ENCODE measurements around the gene RFNG. TPM values are rescaled to one million over a fixed set of nuclear protein-coding genes. Genes with fewer than 3 reads are reported as not detected.

The RFNG gene
- total and polyA plus RNA-seq, 2 donors = 8.1 to 45.4 TPM

DNA sequence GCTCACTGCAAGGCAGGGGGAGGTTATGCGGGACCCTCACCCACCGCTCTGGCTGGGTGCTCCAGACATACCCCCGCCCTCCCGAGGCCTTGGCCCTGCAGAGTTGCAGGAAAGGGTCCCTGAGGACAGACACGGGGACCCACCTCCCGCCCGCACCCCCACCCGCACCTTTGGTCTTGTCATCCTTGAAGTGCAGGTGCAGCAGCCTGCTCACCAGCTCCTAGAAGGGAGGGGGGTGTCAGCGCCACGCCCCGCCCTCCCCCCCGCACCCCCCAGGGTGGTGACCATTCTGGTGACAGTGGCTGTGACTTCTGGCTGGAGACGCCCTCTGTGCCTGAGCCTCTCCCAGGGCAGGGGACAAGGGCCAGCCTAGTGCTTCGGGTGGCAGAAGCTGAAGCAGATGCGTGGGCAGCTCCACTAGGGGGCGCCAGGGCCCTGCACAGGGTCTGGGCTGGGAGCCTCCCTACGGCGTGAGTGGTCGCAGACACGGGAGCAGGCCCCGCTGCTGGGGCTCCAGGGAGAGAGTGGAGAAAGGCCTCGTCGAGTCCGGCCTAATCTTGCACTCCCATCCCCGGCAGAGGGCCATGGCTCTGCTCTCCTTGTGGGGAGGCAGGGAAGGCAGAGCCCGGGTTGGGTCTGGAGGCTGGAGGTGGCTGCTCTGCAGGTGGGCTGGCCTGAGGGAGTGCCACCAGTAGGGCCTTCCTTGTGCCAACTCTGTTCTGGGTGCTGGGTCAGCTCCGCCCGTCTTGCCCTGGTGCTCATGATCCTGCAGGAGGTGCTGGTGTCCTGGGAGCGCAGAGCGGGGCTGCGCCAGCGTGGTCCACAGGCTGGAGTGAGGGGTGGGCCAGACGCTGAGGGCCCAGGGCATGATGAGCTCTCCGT is 31.7 kb downstream of the RFNG start:
- 83% methylated on average over 34 of the region's 34 CpGs for WGBS
- peaks cover 0 to 5% of the 10 kb centered on the region in 2 donors for H3K9me3 ChIP-seq (ENCODE audit: control insufficient read depth in 2 of 2, insufficient read depth in 1 of 2, low read length in 1 of 2)
- peak in 3 of 9 donors; percentile 45 to 56 (median 49) for DNase-seq (ENCODE audit: low read depth in 6 of 9, low spot score in 9 of 9)
- no peak overlapping the region for H3K27ac ChIP-seq (ENCODE audit: low read depth in 1 of 2, low read length in 1 of 2)
- H3K36me3 ChIP-seq (ENCODE audit: control insufficient read depth in 2 of 2, insufficient read depth in 2 of 2, low read length in 1 of 2) = peaks cover 10 to 16% of the 10 kb centered on the region in 2 donors
- no peaks in the 10 kb centered on the region for H3K27me3 ChIP-seq (ENCODE audit: control insufficient read depth in 2 of 2, insufficient read depth in 1 of 2, low read length in 1 of 2)
- no peak overlapping the region for H3K4me3 ChIP-seq (ENCODE audit: low read length in 2 of 2)
- peaks cover 14 to 35% of the 10 kb centered on the region in 2 donors for H3K4me1 ChIP-seq (ENCODE audit: control insufficient read depth in 2 of 2, insufficient read depth in 2 of 2, low read length in 2 of 2)

DNA sequence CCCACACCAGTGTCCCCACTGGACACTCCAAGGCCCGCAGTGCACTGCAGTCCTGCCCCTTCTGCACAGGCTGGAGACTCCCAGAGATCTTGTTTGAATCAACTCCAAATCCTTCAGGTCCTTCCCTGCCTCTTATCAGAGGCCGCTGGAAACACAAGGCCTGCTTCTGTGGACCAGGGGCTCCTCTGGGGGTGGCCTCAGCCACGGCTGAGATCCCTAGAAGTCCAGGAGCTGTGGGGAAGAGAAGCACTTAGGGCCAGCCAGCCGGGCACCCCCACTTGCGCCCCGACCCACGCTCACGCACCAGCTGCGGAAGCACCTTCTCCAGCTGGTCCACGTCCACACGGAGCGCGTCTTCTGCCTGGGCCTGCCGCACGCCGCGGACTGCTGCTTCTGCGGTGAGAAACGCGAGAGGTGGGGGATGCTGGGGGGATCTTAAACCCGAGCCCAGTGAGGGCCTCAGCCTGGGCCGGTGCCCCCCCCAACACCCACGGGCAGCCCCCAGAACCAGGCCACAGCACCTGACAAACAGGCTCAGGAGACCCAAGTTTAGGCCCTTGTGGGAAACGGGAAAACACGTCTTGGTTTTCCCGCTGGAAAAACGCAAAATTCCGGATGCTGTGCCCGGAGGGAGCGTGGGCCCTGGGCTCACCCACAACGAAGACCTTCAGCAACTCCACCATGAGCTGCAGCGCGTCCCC is 32.5 kb downstream of the RFNG start:
- Histone ChIP-seq H3K36me3 (ENCODE audit: control insufficient read depth in 2 of 2, insufficient read depth in 2 of 2, low read length in 1 of 2) (peaks cover 10 to 16% of the 10 kb centered on the region in 2 donors), H3K4me3 (ENCODE audit: low read length in 2 of 2) (no peak overlapping the region), H3K27ac (ENCODE audit: low read depth in 1 of 2, low read length in 1 of 2) (no peak overlapping the region), H3K9me3 (ENCODE audit: control insufficient read depth in 2 of 2, insufficient read depth in 1 of 2, low read length in 1 of 2) (peaks cover 0 to 5% of the 10 kb centered on the region in 2 donors), H3K4me1 (ENCODE audit: control insufficient read depth in 2 of 2, insufficient read depth in 2 of 2, low read length in 2 of 2) (peaks cover 12 to 28% of the 10 kb centered on the region in 2 donors), H3K27me3 (ENCODE audit: control insufficient read depth in 2 of 2, insufficient read depth in 1 of 2, low read length in 1 of 2) (no peaks in the 10 kb centered on the region)
- WGBS = 96% methylated on average over 33 of the region's 33 CpGs
- no peak for DNase-seq (ENCODE audit: low read depth in 6 of 9, low spot score in 9 of 9)

DNA sequence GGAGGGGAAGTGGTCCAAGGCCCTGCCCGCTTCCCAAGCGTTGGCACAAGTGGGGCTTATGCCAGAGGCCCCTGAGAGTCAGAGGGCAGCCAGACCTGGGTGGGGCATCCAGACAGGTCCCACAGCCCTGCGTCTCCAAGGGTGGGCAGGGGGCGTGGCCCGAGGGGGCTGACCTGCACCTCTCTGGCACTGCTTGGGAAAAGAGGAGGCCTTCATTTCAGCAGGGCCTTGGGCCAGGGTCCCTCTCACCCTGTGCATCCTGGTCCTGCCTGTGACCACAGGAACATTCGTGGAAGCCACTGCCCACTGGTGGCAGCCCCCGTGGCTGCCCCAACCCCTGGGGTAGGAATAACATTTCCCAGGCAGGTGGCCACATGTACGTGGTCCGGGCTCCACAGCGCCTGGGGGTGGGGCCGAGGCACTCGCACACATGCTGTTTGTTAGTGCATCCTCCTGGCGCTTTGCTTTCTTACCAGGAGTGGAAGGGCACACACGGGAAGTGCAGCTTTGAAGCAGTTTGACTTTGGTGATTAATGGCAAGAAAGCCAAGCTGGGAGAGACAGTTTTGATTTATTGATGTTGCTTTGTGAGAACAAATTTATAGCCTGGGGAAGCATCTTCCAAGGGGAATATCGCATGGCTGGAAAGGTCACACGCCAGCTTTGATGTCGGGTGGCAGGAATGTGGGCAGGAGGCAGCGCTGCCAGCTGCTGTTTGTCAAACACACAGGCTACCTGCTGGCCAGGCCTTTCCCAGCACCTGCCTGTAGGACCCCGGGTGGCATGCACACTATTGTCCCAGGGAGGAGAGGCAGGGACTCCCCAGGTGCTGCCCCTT is 33.2 kb downstream of the RFNG start:
- WGBS = 95% methylated on average over 19 of the region's 19 CpGs
- Histone ChIP-seq H3K36me3 (ENCODE audit: control insufficient read depth in 2 of 2, insufficient read depth in 2 of 2, low read length in 1 of 2) (peaks cover 10 to 16% of the 10 kb centered on the region in 2 donors), H3K27ac (ENCODE audit: low read depth in 1 of 2, low read length in 1 of 2) (no peak overlapping the region), H3K9me3 (ENCODE audit: control insufficient read depth in 2 of 2, insufficient read depth in 1 of 2, low read length in 1 of 2) (peaks cover 0 to 5% of the 10 kb centered on the region in 2 donors), H3K4me3 (ENCODE audit: low read length in 2 of 2) (no peak overlapping the region), H3K27me3 (ENCODE audit: control insufficient read depth in 2 of 2, insufficient read depth in 1 of 2, low read length in 1 of 2) (no peaks in the 10 kb centered on the region), H3K4me1 (ENCODE audit: control insufficient read depth in 2 of 2, insufficient read depth in 2 of 2, low read length in 2 of 2) (peaks cover 8 to 20% of the 10 kb centered on the region in 2 donors)
- no peak for DNase-seq (ENCODE audit: low read depth in 6 of 9, low spot score in 9 of 9)

DNA sequence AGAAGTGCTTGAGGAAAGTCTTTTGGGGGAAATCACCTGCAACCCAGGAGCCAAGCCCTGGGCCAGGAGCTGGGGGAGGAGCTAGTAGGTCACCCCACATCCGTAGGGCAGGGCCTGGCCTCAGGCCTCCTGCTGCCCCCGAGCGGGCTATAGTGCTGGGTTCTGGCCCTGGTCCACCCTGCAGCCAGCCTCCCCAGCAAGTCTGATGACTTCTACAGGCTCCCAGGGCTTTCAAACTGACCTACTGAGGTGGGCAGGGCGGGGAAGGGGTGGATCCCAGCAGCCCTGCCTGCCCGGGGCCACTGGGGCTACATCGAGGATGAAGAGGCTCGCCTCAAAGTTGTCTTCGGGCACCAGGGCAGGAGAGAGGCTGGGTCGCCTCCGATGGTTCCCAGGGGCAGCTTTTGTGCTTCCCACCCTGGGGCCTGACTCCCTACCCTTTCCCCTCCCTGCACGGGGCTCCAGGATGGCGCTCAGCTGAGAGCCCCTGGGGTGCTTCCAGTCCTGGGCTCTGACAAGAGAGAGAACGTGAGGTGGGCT is 33.9 kb downstream of the RFNG start:
- WGBS = 88% methylated on average over 13 of the region's 13 CpGs
- no peak overlapping the region for H3K27ac ChIP-seq (ENCODE audit: low read depth in 1 of 2, low read length in 1 of 2)
- DNase-seq (ENCODE audit: low read depth in 6 of 9, low spot score in 9 of 9) = no peak
- H3K36me3 ChIP-seq (ENCODE audit: control insufficient read depth in 2 of 2, insufficient read depth in 2 of 2, low read length in 1 of 2) = peaks cover 10 to 16% of the 10 kb centered on the region in 2 donors
- peaks cover 0 to 5% of the 10 kb centered on the region in 2 donors for H3K9me3 ChIP-seq (ENCODE audit: control insufficient read depth in 2 of 2, insufficient read depth in 1 of 2, low read length in 1 of 2)
- no peak overlapping the region for H3K4me3 ChIP-seq (ENCODE audit: low read length in 2 of 2)
- peaks cover 8 to 26% of the 10 kb centered on the region in 2 donors for H3K4me1 ChIP-seq (ENCODE audit: control insufficient read depth in 2 of 2, insufficient read depth in 2 of 2, low read length in 2 of 2)
- no peaks in the 10 kb centered on the region for H3K27me3 ChIP-seq (ENCODE audit: control insufficient read depth in 2 of 2, insufficient read depth in 1 of 2, low read length in 1 of 2)

DNA sequence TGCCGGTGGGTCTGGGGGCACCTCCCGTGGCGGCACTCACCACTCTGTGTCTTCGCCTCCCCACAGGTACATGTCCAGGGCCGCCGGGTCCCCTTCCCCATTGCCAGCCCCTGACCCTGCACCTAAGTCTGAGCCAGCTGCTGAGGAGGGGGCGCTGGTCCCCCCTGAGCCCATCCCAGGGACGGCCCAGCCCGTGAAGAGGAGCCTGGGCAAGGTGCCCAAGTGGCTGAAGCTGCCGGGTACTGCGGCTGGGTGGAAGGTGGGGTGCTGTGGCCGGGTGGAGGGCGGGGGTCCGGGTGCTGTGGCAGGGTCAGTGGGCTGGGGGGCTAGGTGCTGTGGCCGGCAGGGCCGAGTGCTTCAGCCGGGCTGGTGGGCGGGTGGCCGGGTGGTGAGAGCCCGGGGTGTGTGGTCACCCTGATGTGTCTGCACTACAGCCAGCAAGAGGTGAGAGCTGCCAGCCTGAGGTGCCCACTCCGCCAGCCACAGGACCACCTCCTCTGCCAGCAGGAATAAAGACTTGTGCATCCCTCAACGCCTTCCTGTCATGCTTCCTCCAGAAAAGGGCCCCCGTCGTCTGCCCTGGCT is 34.6 kb downstream of the RFNG start:
- Histone ChIP-seq H3K9me3 (ENCODE audit: control insufficient read depth in 2 of 2, insufficient read depth in 1 of 2, low read length in 1 of 2) (peaks cover 0 to 5% of the 10 kb centered on the region in 2 donors), H3K27ac (ENCODE audit: low read depth in 1 of 2, low read length in 1 of 2) (no peak overlapping the region), H3K4me1 (ENCODE audit: control insufficient read depth in 2 of 2, insufficient read depth in 2 of 2, low read length in 2 of 2) (peaks cover 8 to 29% of the 10 kb centered on the region in 2 donors), H3K36me3 (ENCODE audit: control insufficient read depth in 2 of 2, insufficient read depth in 2 of 2, low read length in 1 of 2) (peaks cover 10 to 16% of the 10 kb centered on the region in 2 donors), H3K27me3 (ENCODE audit: control insufficient read depth in 2 of 2, insufficient read depth in 1 of 2, low read length in 1 of 2) (no peaks in the 10 kb centered on the region), H3K4me3 (ENCODE audit: low read length in 2 of 2) (no peak overlapping the region)
- DNase-seq (ENCODE audit: low read depth in 6 of 9, low spot score in 9 of 9) = no peak
- 99% methylated on average over 24 of the region's 24 CpGs for WGBS

DNA sequence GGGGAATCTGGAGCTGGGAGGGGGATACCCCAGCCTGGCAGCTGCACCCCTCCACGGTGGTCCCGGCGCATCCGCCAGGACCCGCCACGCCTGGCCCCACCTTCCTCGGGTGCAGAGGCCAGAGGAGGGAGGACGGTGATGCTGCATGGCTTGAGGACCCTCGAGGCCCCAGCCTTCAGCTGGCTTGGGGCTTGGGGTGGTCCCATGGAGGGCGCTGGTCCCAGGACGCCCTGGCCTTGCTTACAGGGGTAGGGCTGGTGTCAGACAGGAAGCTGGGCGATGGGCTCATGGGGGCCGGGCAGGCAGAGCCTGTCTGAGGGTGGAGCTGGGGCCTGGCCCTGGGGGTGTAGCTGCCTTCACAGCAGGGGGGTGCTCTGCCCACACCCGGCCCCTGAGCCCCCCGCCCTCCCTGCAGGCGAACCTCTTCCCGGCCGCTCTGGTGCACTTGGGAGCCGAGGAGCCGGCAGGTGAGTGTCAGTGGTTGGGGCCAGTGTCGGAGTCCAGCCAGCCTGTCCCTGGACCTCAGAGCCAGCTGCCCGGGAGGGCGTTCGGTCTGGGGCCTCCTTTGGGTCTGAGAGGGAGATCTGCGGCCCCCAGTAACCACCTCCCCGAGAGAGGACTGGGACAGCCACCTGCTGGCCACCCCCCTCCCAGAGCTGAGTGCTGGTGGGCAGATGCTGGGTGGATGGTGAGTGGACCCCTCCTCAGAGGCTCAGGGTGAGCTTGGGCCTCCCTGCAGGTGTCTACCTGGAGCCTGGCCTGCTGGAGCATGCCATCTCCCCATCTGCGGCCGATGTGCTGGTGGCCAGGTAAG is 35.3 kb downstream of the RFNG start:
- peaks cover under 1 to 29% of the 10 kb centered on the region in 2 donors for H3K4me1 ChIP-seq (ENCODE audit: control insufficient read depth in 2 of 2, insufficient read depth in 2 of 2, low read length in 2 of 2)
- H3K9me3 ChIP-seq (ENCODE audit: control insufficient read depth in 2 of 2, insufficient read depth in 1 of 2, low read length in 1 of 2) = peaks cover 0 to 5% of the 10 kb centered on the region in 2 donors
- no peak overlapping the region for H3K4me3 ChIP-seq (ENCODE audit: low read length in 2 of 2)
- H3K27ac ChIP-seq (ENCODE audit: low read depth in 1 of 2, low read length in 1 of 2) = no peak overlapping the region
- H3K27me3 ChIP-seq (ENCODE audit: control insufficient read depth in 2 of 2, insufficient read depth in 1 of 2, low read length in 1 of 2) = no peaks in the 10 kb centered on the region
- WGBS = 96% methylated on average over 28 of the region's 28 CpGs
- H3K36me3 ChIP-seq (ENCODE audit: control insufficient read depth in 2 of 2, insufficient read depth in 2 of 2, low read length in 1 of 2) = peaks cover 10 to 18% of the 10 kb centered on the region in 2 donors
- DNase-seq (ENCODE audit: low read depth in 6 of 9, low spot score in 9 of 9) = no peak

DNA sequence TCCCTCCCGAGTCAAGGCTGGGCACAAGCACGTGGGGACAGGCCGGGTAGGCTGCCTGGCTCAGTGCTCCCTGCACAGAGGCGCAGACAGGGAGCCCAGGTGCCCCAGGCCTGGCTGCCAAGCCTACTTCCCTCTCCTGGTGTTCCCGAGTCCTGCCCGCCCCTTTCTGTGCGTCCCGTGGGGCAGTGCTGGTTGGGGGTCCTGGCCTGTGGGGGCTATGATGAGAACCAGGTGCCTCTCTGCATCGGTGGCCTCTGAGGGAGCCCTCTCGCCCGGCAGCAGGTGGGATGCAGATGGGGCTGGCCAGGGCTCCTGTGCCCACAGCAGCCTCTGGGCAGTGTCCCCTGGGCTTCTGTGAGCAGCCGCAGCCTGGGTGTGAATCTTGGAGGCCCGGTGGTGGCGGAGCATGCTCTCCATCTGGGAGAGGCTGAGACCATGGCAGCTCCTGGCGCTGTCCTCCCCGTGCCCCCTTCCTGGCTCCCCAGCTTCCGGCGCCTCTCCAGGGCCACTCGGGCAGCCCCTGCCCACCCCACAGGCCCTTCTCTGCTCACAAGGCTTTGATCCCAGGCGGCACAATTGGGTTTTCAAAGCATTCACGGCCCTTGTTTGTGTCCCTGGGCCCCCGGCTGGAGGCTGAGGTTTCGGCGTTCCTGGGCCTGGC is 36.2 kb downstream of the RFNG start:
- Histone ChIP-seq H3K4me3 (ENCODE audit: low read length in 2 of 2) (no peak overlapping the region), H3K27ac (ENCODE audit: low read depth in 1 of 2, low read length in 1 of 2) (no peak overlapping the region), H3K36me3 (ENCODE audit: control insufficient read depth in 2 of 2, insufficient read depth in 2 of 2, low read length in 1 of 2) (peaks cover 10 to 18% of the 10 kb centered on the region in 2 donors), H3K4me1 (ENCODE audit: control insufficient read depth in 2 of 2, insufficient read depth in 2 of 2, low read length in 2 of 2) (peaks cover 0 to 24% of the 10 kb centered on the region in 2 donors), H3K27me3 (ENCODE audit: control insufficient read depth in 2 of 2, insufficient read depth in 1 of 2, low read length in 1 of 2) (no peaks in the 10 kb centered on the region), H3K9me3 (ENCODE audit: control insufficient read depth in 2 of 2, insufficient read depth in 1 of 2, low read length in 1 of 2) (peaks cover 0 to 5% of the 10 kb centered on the region in 2 donors)
- WGBS = 95% methylated on average over 24 of the region's 24 CpGs
- no peak for DNase-seq (ENCODE audit: low read depth in 6 of 9, low spot score in 9 of 9)
